GM11168 (cell line): ENCODE data around the gene HOXA2.

Source experiments
- in situ Hi-C: fragments of 300-500 bp; cut with MboI; formaldehyde crosslinking; loops from one replicate; pipeline ENCODE4 v1.12.0; 2022; ENCODE audit warnings: low sequenced_read_pairs; ENCODE audit not compliant: unreplicated experiment

The HOXA2 gene

GRCh38 chr7:27113991-27114769 is 11.7 kb upstream of the HOXA2 start:
- in situ Hi-C loops: no loop called here

GRCh38 chr7:27112955-27113949 is 10.8 kb upstream of the HOXA2 start:
- in situ Hi-C loops: no loop called here

DNA sequence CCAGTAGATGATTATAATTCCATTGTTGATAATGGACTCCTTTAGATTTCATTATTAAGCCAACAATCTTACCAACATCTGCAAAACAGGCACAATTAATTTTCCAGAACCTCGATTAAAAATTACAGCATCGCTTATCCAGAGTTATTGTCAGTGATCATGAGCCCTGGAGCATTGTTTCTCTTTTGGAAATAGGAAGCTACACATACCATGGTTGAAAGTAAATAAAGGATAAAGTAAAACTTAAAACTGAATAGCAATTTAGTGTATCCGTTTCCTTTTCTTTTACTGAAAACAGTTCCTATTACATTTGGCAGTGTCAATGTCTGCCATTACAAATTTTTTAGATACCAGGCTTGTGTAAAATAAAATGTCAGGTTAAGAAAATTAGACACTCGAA is 9.9 kb upstream of the HOXA2 start:
- in situ Hi-C loops: no loop called here

DNA sequence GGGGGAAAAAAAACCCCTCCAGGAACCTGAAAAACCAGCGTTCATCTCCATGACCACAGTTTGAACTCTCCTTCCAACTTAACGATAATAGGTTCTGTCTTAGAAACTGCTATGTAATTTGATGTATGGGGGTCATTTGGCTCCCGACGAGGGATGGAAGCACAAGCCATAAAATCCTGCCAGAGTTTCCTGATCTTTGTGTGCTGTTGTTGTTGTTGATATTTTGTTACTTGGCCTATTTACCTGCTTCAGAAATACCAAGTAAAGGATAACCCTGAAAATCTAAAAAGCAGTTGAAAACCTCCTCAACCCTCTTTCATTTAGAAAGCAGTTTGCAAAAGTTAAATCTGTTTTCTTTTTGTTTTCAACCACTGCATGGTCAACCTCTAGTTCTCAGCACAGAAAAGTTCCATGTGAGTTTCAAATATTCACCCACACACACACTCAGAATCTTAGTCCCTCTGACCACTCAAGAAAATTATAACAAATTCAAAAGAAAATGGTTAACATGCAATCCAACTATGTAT is 9.3 kb upstream of the HOXA2 start:
- in situ Hi-C loops: no loop called here

- in situ Hi-C loops: no loop called here
Measured at GRCh38 chr7:27111042-27111750, 8.7 kb upstream of the HOXA2 start.

DNA sequence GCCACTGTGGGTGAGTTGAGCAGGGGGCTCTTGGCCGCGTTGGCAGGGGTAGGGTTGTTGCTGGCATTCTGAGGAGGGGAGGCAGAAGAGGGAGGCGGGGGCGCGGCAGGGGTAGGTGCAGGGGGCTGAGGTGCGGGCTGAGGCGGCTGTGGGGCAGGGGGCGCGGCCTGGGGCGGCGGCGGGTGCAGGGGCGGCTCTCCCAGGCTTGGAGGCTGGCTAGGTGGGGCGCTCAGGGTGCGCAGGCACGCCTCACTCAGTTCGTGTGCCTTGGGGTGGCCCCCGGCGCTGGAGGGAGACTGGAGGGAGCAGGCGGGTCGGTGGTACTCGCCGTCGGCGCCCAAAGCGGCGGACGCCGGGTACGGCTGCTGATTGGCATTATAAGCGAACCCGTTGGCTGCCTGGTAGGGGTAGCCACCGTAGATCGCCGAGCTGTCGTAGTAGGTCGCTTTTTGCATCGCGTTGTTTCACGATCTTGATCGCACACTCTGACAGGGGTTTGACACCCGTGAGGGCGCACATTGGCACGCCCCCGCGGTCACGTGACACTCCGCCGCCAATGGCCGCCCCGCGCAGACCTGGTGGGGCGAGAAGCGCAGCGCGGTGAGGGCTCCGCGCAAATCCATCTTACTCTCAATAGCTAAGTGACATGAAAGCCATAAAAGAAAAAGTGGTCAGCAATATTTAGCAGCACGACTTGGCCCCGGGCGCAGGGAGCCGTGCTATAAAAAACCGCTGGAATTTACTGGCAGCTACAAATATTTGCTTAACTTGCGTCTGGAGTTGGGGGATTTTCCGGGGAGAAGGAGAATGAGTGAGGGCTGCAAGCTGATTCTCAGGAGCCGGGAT is 7.9 kb upstream of the HOXA2 start:
- in situ Hi-C loops: no loop called here

DNA sequence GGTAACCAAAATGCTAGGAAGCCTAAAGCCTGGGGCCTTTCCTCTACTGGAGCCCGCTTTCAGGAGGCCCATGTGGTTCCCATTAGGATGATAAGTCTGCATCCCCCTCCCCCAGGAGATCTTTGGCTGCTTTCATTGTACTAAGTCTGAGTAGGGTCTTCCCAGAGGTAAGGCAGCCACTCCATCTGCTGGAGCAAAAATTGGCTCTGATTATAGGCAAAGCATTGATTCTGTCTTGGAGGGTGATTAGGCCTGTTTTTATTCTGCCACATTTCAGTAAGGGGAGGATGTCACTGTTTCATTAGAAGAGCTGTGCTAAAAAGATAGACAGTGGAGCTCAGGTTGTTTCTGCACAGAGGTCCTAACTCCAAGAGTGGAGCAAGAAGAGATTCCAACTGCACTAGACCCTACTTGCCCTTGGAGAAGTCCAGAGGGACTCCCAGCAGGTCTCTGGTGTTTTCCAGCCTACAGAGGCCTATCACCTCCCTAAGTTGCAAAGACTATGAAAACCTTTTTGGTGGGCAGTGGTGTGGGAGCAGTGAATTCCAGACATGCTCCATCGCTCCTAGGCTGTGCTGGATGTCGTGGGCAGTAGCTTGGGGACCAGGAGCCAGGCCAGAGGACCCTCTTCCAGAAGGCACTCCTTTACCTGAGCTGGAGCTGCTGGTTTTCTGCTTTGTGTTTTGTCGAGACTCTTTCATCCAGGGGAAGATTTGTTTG is 7.1 kb upstream of the HOXA2 start:
- in situ Hi-C loops: no loop called here

- in situ Hi-C loops: no loop called here
Measured at GRCh38 chr7:27108390-27109127, 6.1 kb upstream of the HOXA2 start.

DNA sequence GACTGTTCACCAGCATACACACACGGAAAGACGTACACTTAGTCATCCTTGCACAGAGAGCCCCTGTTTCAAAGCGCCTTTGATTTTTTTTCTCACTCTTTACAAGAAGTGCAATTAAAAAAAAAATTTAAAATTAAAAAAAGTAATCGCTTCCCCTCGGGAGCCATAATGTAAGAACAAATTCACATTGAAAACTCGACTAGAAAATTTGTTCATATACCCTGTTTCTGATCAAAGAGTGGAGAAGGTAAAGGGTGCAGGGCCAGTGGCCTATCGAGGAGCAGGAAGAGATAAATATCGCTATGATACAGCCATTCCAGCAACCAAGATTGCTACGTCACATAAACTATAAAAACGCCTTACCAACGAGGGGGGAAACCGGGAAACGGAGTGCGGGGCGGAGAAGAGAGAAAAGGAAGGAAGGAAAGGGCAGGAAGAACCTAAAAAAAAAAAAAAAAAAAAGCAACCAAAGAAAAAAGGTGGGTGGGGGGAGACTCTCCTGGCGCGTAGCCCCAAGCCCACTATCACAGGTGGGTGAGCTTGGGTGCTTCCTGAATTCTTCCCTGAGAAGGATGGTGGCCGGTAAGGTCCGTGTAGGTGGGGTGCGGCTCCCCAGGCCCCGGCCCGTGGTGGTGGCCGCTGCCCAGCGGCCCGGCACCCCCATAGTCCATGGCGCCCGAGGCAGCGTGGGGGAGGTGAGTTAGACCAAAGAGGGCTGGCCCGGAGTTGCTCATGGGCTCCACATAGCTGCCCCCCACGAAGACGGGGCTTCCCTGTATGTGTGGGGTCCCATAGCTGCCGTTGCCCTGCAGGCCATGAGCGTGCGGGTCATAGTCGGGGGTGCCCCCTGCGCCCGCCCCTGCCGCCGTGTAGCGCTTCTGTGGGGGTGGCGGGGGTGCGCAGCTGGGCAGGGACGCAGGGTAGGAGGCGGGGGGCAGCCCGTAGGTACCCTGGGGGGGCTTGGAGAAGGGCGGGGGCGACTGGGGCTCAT is 5.2 kb upstream of the HOXA2 start:
- in situ Hi-C loops: no loop called here

- in situ Hi-C loops: no loop called here
Measured at GRCh38 chr7:27106901-27107240, 4.4 kb upstream of the HOXA2 start.

GRCh38 chr7:27106181-27106900 is 3.9 kb upstream of the HOXA2 start:
- in situ Hi-C loops: no loop called here

DNA sequence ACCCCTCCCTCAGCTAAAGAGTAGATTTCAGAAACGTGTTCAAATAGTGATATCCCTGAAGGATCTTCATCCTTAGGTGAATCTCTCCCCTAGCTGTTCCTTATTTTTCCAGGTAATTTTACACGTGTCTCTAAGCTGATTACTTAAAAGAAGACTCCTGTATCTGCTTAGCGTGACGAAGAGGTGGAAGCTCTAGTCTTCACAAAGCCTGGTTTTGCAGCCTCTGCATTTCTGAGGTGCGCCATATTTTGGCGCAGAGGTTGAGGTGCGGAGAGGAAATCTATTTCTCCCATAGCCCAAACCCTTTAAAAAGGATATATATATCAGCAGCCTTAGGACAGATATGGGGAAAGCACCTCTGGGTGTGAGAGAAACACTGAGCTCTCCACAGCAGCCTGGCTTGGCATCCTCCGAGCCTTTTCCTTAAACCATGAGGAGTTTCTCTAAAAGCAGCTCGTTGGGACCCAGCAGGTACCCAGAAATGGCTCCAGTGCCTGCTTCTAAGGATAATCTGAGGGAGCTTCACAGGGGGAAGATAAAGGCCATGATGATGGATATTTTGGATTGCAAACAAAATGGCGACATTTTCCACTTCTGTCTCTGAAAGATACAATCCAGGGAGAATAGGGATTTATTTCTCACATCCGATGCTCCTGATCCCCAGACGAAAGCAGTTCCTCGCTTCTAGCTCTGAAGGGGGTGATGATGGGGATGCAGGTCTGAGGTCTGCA is 3.0 kb upstream of the HOXA2 start:
- in situ Hi-C loops: no loop called here

DNA sequence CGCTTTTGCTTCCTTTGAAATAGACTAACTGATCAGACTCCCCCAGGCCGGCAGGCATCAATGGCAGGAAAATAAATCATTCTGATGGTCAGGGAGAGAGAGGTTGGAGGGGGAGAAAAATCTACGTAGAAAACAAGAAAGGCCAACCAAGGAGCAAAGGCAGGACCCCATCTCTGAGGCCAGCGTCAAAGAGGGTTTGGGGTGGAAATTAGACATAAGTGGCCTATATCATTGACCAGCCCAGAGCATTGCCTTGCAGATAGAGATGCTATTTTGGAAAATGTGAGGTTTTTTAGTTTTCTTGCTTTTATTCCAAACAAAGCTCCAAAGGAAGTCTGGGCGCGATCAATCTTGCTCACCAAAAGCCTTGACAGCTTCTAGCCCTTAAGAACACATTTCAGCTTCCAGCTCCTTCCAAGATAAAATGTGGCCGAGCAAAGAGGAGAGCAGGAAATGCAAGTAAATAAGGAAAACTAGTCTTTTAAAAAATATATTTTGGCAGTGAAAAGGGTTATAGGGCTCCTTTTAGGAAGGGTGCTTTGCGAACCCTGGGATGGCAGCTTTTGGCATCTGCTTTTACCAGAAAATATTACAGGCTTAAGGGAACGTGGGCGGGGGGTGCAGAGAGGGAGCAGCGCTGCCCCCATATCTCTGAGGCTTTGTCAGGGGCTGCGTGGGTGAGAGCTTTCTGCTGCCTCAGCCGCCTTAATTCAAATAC is 2.0 kb upstream of the HOXA2 start:
- in situ Hi-C loops: no loop called here

DNA sequence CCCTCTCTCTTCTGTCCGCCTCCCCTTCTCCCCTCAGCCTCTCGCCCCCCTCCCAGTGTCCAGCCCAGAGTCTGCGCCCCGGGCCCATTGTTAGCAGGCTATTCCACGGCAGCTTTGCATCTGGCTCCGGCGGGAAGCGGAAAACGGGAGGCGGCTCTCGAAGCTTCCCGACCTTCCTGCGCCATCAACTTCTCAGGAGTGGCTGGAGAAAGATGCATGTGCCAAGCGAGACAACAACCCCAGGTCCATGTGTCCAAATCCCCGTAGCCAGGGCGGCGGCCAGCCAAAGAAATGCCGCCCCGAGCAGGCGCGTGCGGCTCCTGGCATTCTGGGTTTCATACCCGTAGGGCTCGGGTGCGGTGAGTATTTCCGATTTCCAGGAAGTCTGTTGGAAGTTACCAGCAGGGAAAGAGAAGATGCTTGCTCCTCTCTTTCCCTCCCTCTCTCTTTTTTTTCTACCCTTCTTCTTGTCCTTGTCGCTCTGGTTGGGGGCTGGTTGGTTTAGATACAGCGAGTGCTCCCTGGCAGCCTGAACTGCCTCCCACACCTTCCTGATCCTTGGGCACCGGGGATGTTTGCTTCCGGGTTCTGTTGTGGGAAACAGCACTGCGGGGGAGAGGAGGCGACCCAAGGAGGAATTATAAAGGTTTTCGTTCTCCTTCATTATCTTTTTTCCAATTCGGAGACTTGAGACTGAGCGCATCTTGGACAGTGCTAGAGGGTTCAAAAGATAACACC is 1.2 kb upstream of the HOXA2 start:
- in situ Hi-C loops: no loop called here
